Subcutaneous adipose tissue (tissue), 4 donors: ENCODE data around the gene ZNF236. TPM values are rescaled to one million over a fixed set of nuclear protein-coding genes. Genes with fewer than 3 reads are reported as not detected.

Experiments used
- total RNA-seq, 4 donors: library from RNA; depleted of rRNA; stranded (reverse); fragments of >200 nt; gene quantifications; one replicate each; pipeline ENCODE4 v1.1.0, GENCODE V29; 2016
- TF ChIP-seq, protein P1 (sequence below): fragments of 450-650 bp; IDR thresholded peaks from one replicate; pipeline ENCODE4 v1.5.1; 2016; ENCODE audit warnings: low read depth, mild to moderate bottlenecking, control low read depth, antibody characterized with exemption, moderate library complexity

Gene ZNF236
- total RNA-seq, 4 donors from 2014 or later: 11.4 to 15.5 (median 13.8) TPM

DNA sequence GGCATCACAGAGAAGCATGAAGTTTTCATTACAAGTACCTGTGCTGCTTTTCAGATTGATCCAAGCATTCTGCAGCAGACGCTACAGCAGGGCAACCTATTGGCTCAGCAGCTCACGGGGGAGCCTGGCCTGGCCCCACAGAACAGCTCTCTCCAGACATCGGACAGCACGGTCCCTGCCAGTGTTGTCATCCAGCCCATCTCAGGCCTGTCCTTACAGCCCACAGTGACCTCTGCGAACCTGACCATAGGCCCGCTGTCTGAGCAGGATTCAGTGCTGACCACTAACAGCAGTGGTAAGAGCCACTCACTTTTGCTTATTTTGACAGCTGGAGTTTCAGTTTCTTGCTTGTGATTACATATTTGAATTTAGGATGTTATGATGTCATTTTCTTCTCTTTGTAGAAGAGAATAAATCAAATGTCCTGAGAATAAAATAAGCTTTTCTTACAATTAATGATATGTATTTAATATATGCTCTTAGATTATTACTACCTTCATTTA, 104.9 kb downstream of the ZNF236 start:
- TF ChIP-seq, protein P1, sequence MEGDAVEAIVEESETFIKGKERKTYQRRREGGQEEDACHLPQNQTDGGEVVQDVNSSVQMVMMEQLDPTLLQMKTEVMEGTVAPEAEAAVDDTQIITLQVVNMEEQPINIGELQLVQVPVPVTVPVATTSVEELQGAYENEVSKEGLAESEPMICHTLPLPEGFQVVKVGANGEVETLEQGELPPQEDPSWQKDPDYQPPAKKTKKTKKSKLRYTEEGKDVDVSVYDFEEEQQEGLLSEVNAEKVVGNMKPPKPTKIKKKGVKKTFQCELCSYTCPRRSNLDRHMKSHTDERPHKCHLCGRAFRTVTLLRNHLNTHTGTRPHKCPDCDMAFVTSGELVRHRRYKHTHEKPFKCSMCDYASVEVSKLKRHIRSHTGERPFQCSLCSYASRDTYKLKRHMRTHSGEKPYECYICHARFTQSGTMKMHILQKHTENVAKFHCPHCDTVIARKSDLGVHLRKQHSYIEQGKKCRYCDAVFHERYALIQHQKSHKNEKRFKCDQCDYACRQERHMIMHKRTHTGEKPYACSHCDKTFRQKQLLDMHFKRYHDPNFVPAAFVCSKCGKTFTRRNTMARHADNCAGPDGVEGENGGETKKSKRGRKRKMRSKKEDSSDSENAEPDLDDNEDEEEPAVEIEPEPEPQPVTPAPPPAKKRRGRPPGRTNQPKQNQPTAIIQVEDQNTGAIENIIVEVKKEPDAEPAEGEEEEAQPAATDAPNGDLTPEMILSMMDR: no peak

DNA sequence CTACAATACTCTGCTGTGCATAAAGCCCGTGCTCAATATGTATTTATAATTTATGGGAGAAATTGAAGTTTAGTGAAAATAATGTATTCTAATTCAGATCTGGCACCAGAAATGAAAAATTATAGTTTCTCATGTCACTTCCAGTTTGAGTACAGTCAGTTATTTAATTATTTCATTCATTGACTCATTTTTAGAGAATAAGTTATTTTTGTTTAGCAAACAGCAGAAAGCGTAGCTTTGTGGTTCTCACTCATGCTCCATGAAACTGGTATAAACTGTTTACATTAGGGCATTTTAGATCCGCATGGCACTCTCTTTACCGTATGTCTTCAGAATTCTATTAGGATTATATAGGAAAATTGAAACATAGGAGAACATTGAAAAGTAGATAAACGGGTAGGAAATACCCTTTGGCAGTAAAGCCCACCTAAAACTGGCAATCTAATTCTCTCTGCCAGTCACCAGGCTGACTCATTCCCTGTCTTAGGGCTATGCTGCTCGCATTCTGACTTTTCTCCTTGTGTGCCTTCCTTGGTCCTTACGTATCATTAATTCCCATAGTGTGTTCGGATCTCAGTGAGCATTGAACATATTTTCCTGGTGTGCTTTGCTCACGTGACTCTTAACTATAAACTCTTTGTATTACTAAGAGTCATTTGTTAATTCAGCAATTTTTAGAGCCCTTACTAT, 106.0 kb downstream of the ZNF236 start:
- TF ChIP-seq, protein P1: no peak

DNA sequence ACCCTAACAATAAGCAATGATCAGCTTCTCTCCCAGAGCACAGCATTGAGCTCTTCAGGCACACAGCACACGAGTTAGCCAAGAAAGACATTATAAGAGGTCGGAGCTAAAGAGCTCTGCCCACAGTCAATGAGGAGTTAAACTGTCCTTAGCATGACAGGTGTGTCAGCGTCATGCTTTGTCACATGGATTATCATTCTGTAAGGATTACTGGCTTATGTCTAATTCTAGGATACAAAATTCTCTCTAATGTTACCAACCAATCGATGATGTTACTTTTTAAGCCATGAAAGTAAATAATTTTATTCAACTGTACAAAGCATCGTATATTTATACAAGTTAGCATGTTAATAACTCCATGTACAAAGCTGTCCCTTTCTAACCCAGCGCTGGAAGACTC, 108.8 kb downstream of the ZNF236 start:
- TF ChIP-seq, protein P1: no peak

DNA sequence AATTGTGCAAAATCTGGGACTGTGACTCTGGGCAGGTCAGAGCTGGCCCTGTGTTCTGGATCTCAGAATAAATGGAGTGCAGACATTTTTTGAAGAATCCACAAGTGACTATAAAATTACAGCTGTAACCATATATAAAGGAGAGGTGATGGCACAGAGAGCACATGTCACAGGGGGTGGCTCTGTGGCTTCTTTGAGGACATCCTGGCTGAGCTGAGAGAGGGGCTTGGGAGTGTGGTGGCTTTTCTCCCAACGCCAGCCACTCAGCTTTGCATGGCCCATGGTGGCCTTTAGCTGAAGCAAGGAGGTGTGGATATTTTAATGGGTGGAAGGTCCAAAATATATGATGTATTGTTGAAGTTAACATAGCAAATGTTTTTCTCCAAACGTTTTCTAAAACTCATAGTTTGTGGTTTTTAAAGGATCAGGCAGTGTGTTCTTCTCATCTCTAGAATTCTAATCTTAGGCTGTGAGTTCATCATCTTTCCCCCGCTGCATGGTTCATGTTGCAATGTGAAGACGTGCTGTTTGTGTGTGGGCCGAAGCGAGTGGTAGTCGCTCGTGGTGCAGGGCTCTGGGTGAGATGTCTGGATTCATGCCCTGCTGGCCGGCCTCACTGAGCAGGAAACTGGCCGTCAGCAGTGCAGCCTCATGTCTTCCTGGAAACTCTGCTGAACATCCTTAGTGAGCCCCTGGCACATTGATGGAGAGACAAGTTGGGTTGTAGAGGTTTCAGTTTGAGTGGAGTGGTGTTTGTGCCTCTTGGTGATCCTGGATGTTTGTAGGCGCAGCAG, 109.9 kb downstream of the ZNF236 start:
- TF ChIP-seq, protein P1: no peak

DNA sequence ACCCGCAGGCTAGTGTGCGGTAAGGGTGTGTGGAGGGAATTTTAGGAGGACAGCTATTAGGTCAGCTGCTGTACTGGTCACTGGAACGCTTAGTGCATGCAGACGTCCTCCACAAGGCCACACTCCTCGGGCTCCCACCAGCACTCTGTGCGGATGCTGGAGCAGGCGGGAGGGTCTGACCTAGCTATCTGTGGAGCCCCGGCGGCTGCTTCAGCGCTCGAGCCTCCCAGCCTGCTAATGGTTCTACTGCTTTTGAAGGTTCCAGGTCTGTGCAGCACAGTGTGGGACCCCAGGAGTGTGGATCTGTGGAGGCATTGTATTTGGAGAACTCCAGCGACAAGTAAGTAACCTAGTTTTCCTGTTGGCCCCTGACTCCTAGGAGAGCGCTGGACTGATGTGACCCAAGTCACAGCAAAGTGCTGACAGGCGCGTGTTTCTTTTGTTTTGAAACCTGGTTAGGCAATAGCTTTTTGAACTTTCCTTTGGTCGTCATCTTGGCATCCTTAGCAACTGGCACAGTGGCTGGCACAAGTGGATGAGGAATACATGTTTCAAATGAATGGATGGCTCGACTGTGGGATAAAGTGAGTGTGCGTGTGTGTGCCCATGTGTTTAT, 113.5 kb downstream of the ZNF236 start:
- TF ChIP-seq, protein P1: no peak

DNA sequence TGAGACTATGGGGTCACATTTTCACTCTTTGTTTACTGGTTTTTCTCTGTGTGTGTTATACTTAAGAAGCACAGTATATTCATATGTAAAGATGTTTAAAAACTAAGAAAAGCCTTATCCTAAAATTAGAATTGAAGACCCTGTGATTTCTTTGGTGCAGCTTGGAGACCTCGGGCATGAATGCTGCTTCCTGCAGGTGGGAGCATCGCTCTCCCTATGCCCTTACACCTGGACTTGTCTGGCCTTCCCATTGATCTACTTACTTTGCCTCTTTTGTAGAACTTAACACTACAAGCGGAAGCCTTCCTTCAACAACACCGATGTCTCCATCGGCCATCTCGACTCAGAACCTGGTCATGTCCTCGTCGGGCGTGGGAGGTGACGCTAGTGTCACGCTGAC, 114.5 kb downstream of the ZNF236 start:
- TF ChIP-seq, protein P1: no peak

DNA sequence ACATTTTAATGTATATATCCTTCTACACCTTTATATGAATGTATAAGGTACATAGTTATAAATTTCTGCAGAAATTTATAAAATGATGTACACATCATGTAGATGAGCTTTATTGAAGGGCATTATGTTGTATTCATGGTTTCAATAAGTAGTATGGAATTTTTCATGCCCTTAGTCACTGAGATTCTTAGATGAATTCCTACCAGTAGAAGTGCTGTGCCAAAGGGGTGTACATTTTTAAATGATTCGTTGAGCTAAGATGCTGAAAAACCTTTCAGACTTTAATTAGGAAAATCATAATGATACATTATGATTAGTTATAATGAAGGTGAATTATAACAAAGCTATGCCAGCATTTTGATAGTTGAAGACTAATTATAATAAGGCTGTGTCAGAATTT, 115.2 kb downstream of the ZNF236 start:
- TF ChIP-seq, protein P1: no peak
